HG02571 (cell line): ENCODE data around the gene NR3C2.

Experiments used
- ATAC-seq: cut with Tn5 transposase; IDR thresholded peaks from one replicate; pipeline ENCODE4 v1.9.1; 2021; ENCODE audit warnings: mild to moderate bottlenecking, moderate library complexity; ENCODE audit not compliant: unreplicated experiment

The NR3C2 gene

DNA sequence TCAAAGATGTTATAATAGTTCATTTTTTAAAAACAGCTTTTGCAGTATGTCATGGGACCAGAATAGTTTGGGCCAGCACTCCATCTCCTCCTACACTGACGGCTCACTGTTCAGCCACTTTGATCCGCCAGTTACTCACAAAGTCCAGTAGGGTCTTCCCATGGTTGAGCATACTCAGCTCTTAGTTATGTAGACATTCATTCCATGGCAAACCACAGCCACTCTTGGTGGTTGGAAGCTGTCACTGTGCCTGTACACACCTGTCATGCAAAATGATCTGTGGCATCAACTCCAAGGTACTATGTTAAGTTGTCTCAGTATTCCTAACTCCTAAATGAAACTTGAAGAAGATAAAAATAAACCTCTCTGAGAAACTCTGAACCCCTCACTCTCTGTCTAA is 127.2 kb downstream of the NR3C2 start:
- ATAC-seq, result no peak

DNA sequence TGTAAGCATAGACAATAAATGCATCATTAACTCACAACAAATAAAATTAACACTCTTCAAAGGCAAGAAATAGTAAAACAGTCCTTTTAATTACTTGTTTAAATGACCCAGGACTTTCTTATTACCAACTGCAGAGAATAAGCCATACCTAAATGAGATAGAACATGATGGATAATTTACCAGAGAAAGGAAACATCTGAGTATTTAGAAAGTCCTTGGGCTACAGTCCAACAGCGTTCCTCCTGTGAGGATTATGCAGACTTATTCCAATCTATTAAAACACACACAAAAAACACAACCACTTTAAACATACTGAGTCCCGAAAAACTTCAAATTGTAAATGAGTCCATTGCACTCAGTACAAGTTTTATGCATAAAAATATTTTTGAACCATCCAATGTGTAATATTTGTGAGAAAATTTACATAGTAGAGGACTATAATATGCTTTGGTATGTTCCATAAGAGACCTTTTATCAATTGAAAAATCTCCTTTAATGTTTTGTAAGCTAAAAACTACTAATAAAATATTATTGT is 129.2 kb downstream of the NR3C2 start:
- ATAC-seq, result no peak

DNA sequence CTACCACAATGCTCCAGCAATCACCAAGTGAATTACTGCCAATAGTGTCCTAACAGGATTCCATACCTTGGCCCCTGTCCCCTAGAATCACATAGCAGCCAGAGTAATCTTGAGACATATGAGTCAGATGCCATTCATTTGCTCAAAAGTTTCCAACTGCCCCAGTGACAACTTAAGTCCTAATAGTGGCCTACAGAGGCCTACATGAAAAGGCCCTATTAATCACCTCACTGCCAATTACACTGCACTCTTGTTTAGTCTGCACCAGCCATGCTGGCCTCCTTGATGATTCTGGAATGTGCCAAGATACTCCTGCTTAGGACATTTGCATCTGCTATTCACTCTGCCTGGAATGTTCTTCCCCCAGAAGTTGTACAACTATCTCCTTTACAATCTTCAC is 130.7 kb downstream of the NR3C2 start:
- no peak for ATAC-seq

DNA sequence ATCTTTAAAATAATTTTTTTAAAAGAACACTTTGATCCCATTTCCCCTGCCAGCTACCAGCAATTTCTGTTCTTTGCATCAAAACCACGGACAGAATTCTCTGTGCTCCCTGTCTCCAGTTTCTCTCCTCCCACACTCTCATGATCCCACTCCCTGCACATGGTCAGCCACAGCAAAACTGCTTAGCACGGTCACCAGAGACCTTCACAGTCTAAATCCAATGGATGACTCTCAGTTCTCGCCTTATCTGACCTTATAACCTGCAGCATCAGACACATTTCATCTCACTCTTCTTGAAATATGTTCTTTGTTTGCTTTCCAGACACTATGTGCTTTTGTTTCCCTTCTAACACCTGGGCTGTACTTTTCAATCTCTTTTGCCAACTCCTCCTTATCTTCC is 131.5 kb downstream of the NR3C2 start:
- no peak for ATAC-seq

DNA sequence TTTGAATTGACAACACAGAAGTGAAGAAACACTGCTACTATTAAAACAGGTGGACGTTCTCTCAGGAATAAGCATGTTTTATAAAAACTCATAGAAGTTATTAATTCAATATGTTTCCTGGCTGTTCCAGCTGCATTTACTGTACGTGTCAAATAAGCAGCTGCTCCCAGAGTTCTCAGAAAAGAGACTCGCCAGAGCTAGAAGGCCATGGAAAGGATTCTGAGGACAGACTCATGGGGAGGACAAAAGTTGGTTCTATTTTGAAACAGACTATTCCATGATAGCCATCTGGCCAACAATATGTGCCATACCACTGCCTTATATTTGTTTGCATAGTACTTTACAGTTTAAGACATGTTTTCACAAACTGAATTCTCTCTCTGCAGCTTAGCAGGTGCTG is 136.5 kb downstream of the NR3C2 start:
- ATAC-seq, result no peak

DNA sequence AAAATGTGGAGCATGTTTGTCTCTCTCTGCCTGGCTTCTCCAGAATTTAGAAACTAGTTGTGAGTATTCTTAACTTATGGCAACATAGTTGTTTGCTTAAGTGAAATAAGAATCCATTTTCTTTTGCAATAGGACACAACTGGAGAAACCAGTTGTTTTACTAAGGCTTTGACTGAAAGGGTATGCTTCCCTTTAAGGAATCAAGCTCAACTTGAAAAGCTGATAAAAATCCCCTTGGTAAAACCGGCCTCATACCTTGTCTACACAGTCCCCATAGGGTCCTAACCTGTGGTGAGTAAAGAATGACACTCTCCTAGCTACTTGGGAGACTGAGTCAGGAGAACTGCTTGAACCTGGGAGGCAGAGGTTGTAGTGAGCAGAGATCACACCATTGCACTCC is 139.8 kb downstream of the NR3C2 start:
- ATAC-seq, result no peak

DNA sequence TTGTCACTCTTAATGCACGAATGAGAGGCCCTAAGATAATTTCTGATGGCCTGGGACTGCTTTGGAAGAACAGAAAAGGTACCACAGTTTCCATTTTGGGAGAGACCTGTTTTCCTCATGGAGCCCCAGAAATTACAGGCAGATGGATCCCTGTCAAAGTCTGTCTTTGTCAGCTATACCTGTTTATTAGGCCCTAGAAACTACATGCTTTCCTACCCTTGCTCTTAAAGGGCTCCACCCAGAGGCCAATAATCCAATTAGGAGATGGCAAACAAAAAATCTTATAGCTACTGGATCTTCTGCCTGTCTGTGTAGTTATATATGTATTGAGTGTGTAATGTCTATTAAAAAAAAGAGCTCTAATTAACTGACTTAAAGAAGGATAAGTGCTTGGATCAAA is 141.3 kb downstream of the NR3C2 start:
- ATAC-seq, result no peak

DNA sequence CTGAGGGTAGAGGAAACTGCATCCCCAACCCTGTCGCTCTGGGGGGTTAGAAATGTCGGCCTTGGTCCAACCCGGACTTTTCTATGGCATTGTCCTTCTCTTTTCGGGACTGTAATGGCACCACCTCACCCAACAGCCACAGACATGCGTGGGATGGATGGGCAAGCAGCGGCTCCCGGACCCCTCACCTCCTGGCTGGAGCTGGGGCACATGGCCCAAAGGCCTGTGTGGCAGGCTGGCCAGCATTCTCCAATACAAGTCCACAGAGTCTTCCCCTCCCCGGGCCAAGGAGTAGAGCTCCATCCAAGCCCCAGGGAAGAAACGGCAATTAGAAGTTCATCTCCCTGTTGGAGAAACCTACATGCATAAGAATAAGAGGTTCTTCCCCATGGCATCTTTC is 142.9 kb downstream of the NR3C2 start:
- ATAC-seq, result no peak

DNA sequence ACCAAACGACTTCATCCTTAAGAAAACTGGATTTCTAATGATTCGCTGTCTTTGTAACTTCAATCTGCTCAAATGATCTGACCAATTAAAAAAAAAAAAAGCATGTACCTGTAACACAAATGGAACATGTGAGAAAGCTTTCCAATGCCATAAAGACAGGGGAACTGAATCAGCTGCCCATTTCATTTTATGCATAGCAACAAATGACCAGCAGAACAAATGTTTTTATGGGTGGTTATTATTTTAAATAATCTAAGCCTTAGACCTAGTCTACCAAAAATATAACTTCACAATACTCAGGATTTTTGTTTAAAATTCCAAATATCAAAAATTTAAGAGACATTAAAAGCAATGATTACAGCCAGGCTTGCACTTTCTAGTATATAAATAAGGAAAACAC is 145.7 kb downstream of the NR3C2 start:
- ATAC-seq, result no peak

DNA sequence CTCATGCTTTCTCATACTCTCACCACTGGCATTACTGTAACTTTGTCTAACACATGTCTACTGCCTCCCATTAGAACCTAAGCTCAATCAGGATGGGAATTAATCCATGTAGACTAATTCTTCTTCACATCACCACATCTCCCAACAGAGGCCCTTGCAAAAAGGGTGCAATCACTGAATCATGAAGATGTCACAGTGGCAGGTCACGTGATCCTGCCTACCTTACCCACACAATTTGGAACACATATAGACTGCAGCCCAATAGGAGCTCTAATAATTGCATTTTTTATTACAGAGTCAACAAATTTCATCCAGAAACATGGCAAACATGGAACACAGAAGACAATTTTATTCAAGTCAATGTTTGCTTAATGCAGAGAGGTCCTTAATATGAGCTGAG is 146.6 kb downstream of the NR3C2 start:
- ATAC-seq, result no peak

DNA sequence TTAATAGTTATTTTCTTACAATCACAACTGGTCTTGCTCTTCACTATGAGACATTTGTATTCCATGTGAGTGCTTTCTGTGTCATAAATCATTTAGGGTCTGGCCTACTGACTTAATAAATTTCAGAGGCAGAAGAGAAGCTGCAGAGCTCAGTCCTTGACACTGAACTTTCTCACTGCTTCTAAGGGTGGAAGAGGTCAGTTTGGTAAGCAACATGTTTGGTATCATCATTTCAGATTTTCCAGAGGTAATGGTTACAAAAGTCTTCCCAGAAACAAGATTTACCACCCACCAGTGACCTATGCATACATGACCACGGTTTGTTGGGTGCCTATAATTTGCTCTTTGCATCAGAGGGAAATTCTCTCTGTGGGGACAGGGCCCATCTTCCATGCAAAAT is 148.6 kb downstream of the NR3C2 start:
- ATAC-seq, result no peak

DNA sequence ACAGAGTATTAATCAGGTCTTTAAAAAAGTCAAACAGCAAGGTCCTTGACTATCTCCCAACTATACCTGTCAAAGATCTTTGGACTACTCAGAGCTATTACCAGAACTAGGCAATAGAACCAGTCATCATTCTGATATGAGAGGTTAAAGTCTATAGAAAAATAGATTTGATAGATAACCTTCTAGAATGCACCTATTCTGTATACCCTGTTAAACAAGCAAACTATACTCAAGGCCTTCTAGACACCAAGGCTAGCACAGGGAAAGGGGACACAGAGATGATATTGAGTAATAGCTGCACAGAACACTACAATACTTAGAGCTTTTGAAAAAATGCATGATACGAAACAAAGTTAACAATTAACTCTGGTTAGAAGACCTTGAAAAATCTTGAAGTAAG is 149.5 kb downstream of the NR3C2 start:
- ATAC-seq, result no peak

DNA sequence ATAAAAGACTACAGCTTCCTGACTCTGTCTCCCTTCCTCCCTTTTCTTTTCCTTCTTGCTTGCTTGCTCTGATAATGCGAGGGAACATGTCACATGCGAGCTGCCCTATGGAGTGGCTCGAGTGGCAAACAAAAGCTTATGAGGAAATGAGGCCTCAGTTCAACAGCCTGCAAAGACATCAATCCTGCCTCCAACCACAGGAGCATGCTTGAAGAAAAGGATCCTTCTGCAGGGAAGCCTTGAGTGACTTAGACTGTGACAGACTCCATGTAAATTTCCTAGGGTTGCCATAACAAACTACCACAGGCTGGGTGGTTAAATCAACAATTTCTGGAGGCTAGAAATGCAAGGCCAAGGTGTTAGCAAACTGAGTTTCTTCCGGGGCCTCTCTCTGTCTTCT is 152.5 kb downstream of the NR3C2 start:
- ATAC-seq, result no peak

DNA sequence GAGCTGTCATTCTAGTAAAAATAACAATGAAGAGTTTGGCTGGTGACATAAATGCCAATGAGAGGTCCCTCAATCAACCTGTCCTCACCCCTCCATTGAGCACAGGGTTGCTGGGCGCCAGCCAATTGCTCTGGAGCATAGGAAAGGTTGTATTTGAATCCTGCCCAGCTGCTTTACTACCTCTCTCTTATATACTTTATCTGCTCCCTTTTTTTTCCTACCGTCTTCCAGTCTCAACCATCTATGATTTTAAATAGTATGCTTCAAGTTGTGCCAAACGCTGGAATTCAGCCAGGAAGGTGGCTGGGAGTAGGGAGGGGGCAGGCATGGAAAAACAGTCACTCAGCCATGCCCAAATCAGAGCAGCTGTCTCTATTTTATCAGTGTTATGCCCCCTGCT is 153.8 kb downstream of the NR3C2 start:
- no peak for ATAC-seq

DNA sequence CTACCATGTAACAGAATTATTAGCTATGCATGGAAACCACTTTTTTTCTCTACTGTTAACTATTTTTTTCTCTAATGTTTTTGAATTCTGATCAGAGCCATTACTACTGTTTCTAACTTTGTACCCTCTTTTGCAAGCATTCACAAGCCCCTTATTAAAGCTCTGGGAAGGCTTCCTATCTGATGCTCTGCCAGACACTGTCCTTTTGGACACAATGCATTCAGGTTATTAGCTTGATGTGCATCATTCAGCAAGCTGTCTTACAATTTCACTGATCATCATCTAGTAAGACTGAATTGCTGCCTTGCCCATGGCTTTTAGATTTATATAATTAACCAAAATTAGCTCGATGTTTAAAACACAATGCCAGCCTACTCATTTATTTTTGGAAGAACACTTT is 155.1 kb downstream of the NR3C2 start:
- no peak for ATAC-seq

DNA sequence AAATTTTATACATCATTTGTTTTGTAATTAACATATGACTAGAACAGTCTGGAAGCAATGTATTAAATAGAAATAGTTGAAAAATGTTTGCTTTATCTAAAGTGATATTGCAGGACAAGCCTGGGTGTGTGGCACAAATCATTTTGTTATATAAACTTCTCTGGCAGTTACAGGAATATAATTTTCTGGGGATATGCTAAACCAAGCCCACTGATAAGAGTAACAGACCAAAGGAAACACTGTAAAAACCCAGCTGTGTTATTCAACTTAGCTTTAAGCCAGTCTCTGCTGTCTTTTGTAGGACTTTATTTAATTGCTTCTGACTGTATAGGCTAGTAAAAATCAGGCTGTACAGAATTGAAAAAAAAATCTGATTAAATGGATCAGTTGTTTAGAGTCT is 156.2 kb downstream of the NR3C2 start:
- no peak for ATAC-seq

DNA sequence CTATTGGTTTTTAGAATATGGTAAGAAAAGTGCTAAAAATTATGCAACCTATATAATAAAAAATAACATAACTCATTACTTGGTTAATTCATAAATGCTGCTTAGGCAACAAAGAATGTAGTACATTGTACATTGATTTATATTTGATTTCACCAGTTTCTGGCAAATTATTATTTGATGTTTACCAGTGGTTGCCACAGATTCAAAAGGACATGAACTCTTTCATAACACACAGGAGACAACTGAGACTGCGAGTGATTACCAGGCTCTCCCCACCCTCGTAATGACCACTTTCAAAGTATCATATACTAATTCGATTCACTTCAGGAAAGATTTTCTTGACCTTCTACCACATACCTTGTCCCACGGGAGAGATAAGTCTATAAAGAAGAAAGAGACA is 158.5 kb downstream of the NR3C2 start:
- no peak for ATAC-seq

DNA sequence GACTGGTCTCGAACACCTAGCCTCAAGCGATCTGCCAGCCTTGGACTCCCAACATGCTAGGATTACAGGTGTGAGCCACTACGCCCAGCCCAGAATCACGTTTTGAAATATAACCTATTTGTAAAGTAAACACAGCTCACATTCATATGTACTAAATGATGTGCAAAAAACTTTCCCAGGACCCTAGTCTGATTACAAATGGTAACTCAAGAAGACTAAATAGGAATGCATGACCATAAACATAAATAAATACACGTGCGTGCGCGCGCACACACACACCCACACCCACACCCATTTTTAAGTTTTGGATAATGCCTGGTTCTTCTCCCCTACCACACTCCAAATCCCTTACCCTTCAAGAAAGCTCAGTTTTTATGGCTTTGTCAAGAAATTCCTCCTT is 163.9 kb downstream of the NR3C2 start:
- no peak for ATAC-seq

DNA sequence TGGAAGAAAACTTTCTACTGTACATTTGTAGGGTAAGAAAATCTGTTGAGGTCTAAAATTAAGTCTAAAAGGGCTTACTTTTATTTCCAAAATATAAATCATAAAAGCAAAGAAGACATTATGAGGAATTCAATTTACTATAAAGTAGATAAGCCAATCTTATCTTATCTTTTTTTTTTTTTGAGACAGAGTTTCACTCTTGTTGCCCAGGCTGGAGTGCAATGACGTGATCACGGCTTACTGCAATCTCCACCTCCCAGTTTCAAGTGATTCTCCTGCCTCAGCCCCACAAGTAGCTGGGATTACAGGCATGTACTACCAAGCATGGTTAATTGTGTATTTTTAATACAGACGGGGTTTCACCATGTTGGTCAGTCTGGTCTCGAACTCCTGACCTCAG is 166.9 kb downstream of the NR3C2 start:
- ATAC-seq, result no peak

DNA sequence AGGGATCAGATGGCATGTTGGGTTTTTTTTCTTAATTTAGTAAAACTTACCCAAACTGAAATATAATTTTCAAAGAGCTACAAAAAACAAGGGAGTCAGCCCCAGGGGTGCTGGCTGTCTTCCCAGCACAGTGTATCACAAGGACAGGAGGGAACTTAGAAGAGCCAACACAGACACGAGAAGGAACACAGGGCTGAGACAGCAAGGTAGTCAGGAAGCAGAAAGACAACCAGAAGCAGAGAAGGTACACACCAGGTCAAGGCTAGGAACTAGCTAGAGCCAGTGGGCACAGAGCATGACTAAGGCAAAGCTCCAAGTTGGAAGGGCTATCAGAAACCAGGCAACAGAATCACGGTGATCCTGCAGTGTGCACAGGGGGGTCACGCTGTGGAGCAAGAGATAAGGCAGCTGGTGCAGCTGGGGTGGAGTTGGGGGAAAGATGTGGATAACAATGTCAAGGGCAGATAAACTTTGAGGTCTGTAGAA is 168.7 kb downstream of the NR3C2 start:
- ATAC-seq, result no peak

DNA sequence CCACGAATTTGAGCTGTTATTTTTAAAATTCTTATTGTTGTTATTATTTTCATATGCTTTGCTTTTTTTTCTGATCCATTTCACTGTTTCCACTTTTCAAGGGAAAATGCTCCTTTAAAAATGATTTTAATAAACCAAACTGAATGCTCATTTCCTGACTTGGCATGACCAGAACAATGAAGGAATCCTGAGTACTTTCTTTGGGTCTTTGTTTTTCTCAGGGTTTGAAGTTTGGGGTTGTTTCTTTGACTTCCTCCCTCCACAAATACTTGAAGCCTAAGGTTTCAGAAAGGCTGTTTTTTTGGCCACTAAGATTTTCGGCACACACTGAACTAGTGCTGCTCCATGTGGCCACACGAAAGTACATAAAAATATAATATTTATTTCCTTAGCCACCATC is 171.0 kb downstream of the NR3C2 start:
- no peak for ATAC-seq

DNA sequence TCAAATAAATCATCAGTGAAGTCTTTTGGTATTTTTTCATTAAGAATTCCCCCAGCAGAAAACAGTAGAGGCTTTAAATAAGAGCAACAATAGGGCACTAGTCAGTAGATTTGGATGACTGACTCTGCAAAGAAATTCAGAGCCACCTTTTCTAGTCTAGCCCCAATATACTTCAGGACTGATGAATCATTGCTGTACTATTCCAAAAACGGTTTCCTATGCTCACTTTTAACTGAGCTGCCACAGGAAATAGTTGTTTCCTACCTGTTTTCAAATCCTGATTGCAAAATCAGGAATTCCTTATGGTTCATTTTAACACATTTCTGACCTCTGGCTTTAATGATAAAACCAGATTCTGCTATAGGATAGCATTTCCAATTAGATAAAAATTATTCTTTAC is 171.6 kb downstream of the NR3C2 start:
- no peak for ATAC-seq

DNA sequence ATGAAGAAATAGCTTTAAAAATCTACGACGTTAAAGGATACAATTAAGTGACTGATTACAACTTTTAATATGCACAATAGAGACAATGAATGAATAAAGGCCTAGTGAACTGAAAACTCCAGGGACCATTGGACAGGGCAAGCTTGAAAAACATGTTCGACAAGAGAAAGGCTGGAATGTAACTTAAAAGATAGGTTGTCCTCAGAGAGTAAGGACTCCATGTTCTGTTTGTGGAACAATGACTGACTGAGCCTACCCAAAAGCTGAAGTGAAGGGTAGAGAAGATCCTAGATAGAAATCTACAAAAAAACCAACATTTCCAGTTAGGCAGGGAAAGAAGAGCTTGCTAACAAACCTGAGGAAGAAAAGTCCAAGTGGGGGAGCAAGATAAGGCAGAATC is 173.4 kb downstream of the NR3C2 start:
- ATAC-seq, result no peak

DNA sequence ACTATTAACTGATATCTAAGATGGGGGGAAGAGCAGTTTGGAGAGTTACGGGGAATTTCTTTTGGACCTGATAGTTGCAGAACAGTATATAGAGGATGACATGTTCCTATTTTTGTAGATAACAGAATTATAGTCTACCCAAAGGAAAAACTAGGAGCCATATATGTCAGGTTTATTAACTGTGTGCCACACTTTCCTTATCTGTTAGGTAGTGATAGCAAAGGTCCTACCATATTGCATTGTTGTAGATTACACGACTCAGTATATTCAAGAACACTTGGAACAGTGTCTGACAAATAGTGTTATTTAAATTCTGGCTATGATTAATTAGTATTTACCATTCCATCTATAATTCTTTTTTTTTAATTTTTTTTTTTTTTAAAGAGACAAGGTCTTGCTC is 175.3 kb downstream of the NR3C2 start:
- ATAC-seq, result no peak
